IPS-20b (cell line): Measurements from ENCODE around the gene PALMD.

Experiments
- H3K27ac ChIP-seq: one replicate; pipeline ENCODE4 v1.5.1; 2013; ENCODE audit warnings: low read length
- H3K27me3 ChIP-seq: 2 replicates; pipeline ENCODE4 v1.6.1; 2013; ENCODE audit warnings: mild to moderate bottlenecking, low read length, inconsistent platforms; ENCODE audit not compliant: insufficient read depth
- H3K36me3 ChIP-seq: 2 replicates; pipeline ENCODE4 v1.6.1; 2013; ENCODE audit warnings: low read depth, mild to moderate bottlenecking, inconsistent platforms, low read length, moderate library complexity; ENCODE audit not compliant: insufficient read depth
- H3K4me1 ChIP-seq: 2 replicates; pipeline ENCODE4 v1.6.1; 2013; ENCODE audit warnings: mild to moderate bottlenecking, control low read depth, inconsistent platforms, low read length, moderate library complexity; ENCODE audit not compliant: insufficient read depth
- H3K4me3 ChIP-seq: 2 replicates; pipeline ENCODE4 v1.5.1; 2013; ENCODE audit warnings: mild to moderate bottlenecking, low read length, inconsistent platforms
- H3K9ac ChIP-seq: 2 replicates; pipeline ENCODE4 v1.6.1; 2013; ENCODE audit warnings: low read depth, mild to moderate bottlenecking, inconsistent platforms, low read length, moderate library complexity
- H3K9me3 ChIP-seq: 2 replicates; pipeline ENCODE4 v1.6.1; 2013; ENCODE audit warnings: mild to moderate bottlenecking, low read depth, low read length, inconsistent platforms; ENCODE audit not compliant: insufficient read depth

Gene PALMD

GRCh38 chr1:99608058-99608457, 37.9 kb upstream of the PALMD start:
- no peak overlapping the region for H3K4me3 ChIP-seq
- H3K27me3 ChIP-seq = no peaks in the 10 kb centered on the region
- H3K9me3 ChIP-seq = peaks cover 6% of the 10 kb centered on the region; the same call in 1 of the 2 replicates
- no peaks in the 10 kb centered on the region for H3K36me3 ChIP-seq
- no peaks in the 10 kb centered on the region for H3K4me1 ChIP-seq
- no peak overlapping the region for H3K27ac ChIP-seq
- no peak overlapping the region for H3K9ac ChIP-seq

DNA sequence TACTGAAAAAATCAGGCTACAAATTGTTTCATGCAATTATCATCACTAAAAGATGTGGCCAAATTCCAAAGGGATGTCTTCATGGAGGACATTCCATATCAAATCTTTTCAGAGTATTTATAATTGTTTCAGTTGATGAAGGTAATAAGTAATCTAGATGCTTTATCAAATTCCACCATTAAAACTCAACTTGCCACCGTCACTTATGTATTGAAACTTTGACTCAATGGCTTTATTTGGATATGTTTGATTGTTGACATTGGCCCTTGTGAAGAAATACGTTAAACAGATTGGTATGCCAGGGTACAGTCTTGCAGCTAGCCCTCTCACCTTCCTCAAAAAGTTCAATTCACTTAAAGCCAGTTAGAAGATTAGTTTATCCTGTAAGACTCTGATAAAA, 32.2 kb upstream of the PALMD start:
- Histone ChIP-seq H3K9me3 (no peaks in the 10 kb centered on the region), H3K27ac (no peak overlapping the region), H3K4me3 (no peak overlapping the region), H3K4me1 (no peaks in the 10 kb centered on the region), H3K27me3 (no peaks in the 10 kb centered on the region), H3K36me3 (no peaks in the 10 kb centered on the region), H3K9ac (no peak overlapping the region)

- H3K27ac ChIP-seq = no peak overlapping the region
- no peaks in the 10 kb centered on the region for H3K9me3 ChIP-seq
- no peaks in the 10 kb centered on the region for H3K36me3 ChIP-seq
- no peaks in the 10 kb centered on the region for H3K27me3 ChIP-seq
- no peak overlapping the region for H3K4me3 ChIP-seq
- H3K4me1 ChIP-seq = no peaks in the 10 kb centered on the region
- H3K9ac ChIP-seq = no peak overlapping the region
Observed at GRCh38 chr1:99614728-99615127, 31.2 kb upstream of the PALMD start.

DNA sequence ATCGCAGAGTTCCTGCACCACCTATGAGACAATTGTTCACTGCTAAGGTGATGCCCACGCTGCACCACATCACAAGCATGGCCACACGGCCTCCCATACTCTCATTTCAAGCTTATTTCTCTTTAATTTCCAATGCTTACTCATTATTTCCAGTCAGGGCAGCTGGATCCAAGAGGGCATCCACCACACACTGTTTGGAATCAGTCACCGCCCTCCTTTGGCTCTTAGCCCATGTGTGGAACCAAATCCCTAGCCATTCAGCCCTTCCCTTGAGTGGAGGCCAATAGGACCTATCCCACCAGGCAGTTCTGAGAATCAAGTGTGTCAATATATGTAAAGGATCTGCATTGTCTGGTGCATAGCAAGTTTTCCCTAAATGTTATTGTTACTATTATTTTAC, 26.3 kb upstream of the PALMD start:
- Histone ChIP-seq H3K9me3 (no peaks in the 10 kb centered on the region), H3K27ac (no peak overlapping the region), H3K4me3 (no peak overlapping the region), H3K27me3 (no peaks in the 10 kb centered on the region), H3K4me1 (peaks cover 5% of the 10 kb centered on the region; the same call in 1 of the 2 replicates), H3K9ac (no peak overlapping the region), H3K36me3 (no peaks in the 10 kb centered on the region)

- Histone ChIP-seq H3K4me1 (peaks cover 5% of the 10 kb centered on the region; the same call in 1 of the 2 replicates), H3K4me3 (no peak overlapping the region), H3K27me3 (no peaks in the 10 kb centered on the region), H3K36me3 (no peaks in the 10 kb centered on the region), H3K27ac (no peak overlapping the region), H3K9ac (no peak overlapping the region), H3K9me3 (no peaks in the 10 kb centered on the region)
Observed at GRCh38 chr1:99621340-99621901, 24.5 kb upstream of the PALMD start.

DNA sequence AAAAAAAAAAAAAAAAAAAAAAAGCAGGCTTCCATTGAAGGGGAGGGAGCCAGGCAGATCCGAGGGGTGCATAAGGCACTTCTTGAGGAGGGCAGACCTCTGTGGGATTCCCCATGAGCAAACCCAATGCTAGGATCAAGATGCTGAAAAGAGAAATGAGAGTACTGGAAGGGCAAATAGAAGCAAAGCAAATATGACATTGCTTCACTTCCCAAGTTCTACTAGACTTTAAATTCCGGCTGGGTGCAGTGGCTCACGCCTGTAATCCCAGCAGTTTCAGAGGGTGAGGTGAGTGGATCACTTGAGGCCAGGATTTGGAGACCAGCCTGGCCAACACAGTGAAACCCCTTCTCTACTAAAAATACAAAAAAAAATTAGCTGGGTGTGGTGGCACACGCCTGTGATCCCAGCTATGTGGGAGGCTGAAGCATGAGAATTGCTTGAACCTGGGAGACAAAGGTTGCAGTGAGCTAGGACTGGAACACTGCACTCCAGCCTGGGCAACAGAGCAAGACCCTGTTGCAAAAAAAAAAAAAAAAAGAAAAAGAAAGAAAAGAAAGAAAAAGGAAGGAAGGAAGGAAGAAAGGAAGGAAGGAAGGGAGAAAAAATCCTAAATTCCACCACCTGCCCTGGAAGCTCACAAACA, 23.1 kb upstream of the PALMD start:
- no peak overlapping the region for H3K4me3 ChIP-seq
- peaks cover 5% of the 10 kb centered on the region; the same call in 1 of the 2 replicates for H3K4me1 ChIP-seq
- H3K27ac ChIP-seq = no peak overlapping the region
- no peaks in the 10 kb centered on the region for H3K27me3 ChIP-seq
- no peaks in the 10 kb centered on the region for H3K36me3 ChIP-seq
- H3K9ac ChIP-seq = no peak overlapping the region
- no peaks in the 10 kb centered on the region for H3K9me3 ChIP-seq

DNA sequence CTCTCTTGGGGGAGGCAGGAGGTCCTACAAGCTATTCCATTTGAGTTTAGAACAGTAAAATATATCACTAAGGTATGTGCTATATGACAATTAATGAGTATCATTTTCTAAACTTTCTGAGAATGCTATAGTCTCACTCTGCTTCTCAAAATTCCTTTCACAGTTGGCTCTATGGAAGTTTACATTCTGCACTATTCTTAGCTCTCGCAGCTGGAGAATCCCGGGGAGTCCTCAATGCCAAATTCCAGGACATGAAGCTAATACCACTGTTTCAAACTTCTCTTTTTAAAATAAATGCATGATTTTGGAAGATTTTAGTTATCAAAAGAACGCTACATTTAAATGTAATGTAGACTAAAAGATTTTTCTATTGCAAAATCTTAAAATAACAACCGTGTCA, 22.4 kb upstream of the PALMD start:
- Histone ChIP-seq H3K4me3 (no peak overlapping the region), H3K4me1 (peaks cover 5% of the 10 kb centered on the region; the same call in 1 of the 2 replicates), H3K27ac (no peak overlapping the region), H3K27me3 (no peaks in the 10 kb centered on the region), H3K9me3 (no peaks in the 10 kb centered on the region), H3K9ac (no peak overlapping the region), H3K36me3 (no peaks in the 10 kb centered on the region)

GRCh38 chr1:99627615-99628014, 18.3 kb upstream of the PALMD start:
- Histone ChIP-seq H3K27me3 (no peaks in the 10 kb centered on the region), H3K9ac (no peak overlapping the region)

GRCh38 chr1:99629164-99629563, 16.7 kb upstream of the PALMD start:
- Histone ChIP-seq H3K4me1 (no peaks in the 10 kb centered on the region; the same call in 1 of the 2 replicates), H3K36me3 (no peaks in the 10 kb centered on the region), H3K9ac (no peak overlapping the region), H3K27me3 (no peaks in the 10 kb centered on the region), H3K4me3 (no peak overlapping the region), H3K9me3 (no peaks in the 10 kb centered on the region), H3K27ac (no peak overlapping the region)

More at GRCh38 chr1:99627615-99628014, 18.3 kb upstream of the PALMD start:
- Histone ChIP-seq H3K4me3 (no peak overlapping the region), H3K36me3 (no peaks in the 10 kb centered on the region), H3K27ac (no peak overlapping the region), H3K9me3 (no peaks in the 10 kb centered on the region), H3K4me1 (peaks cover 5% of the 10 kb centered on the region; the same call in 1 of the 2 replicates)

- Histone ChIP-seq H3K27me3 (no peaks in the 10 kb centered on the region), H3K36me3 (no peaks in the 10 kb centered on the region), H3K9ac (no peak overlapping the region)
Observed at GRCh38 chr1:99634971-99635624, 10.8 kb upstream of the PALMD start.

GRCh38 chr1:99635664-99636063, 10.2 kb upstream of the PALMD start:
- H3K9ac ChIP-seq = no peak overlapping the region
- no peaks in the 10 kb centered on the region for H3K36me3 ChIP-seq
- no peaks in the 10 kb centered on the region; the same call in 1 of the 2 replicates for H3K4me1 ChIP-seq
- H3K27me3 ChIP-seq = no peaks in the 10 kb centered on the region
- no peak overlapping the region for H3K27ac ChIP-seq
- no peaks in the 10 kb centered on the region for H3K9me3 ChIP-seq
- no peak overlapping the region for H3K4me3 ChIP-seq

More at GRCh38 chr1:99634971-99635624, 10.8 kb upstream of the PALMD start:
- Histone ChIP-seq H3K9me3 (no peaks in the 10 kb centered on the region), H3K4me1 (no peaks in the 10 kb centered on the region; the same call in 1 of the 2 replicates), H3K27ac (no peak overlapping the region), H3K4me3 (no peak overlapping the region)
